Measurements from ENCODE around the gene NEDD4. TPM values are rescaled to one million over a fixed set of nuclear protein-coding genes. Genes with fewer than 3 reads are reported as not detected.

The NEDD4 gene
- total RNA-seq, 4 donors from 2014 or later, result 3.6 to 15.0 (median 14.4) TPM

GRCh38 chr15:55968923-55969322 lies 24.5 kb downstream of the NEDD4 start:
- no peaks in the 10 kb centered on the region for H3K4me1 ChIP-seq
- DNase-seq, result no peak
- in situ Hi-C loops (cut with MboI; ENCODE audit: low pct_ligation_motif_present in 1 of 4, low pct_unique_long_range_greater_than_20kb in 1 of 4, low sequenced_read_pairs in 3 of 4) (no loop called here), intact Hi-C loops (cut with DNase I; ENCODE audit: low total_unique reads) (no loop called here)
- no peak overlapping the region for H3K27ac ChIP-seq
- no peaks in the 10 kb centered on the region for H3K27me3 ChIP-seq
- WGBS, 2 donors (ENCODE audit: low coverage in 1 of 2), result 83 to 95% methylated on average over 1 to 4 of the region's 4 CpGs
- TF ChIP-seq EP300 (IDR thresholded peaks at IDR 0.05; ENCODE audit: low read depth), result no peak
- no peak for TF ChIP-seq POLR2AphosphoS5 (IDR thresholded peaks at IDR 0.05)
- TF ChIP-seq POLR2A (IDR thresholded peaks at IDR 0.05), result no peak
- no peak for TF ChIP-seq CTCF (IDR thresholded peaks at IDR 0.05)
- no peaks in the 10 kb centered on the region for H3K9me3 ChIP-seq
- no peaks in the 10 kb centered on the region for H3K36me3 ChIP-seq
- H3K4me3 ChIP-seq, result no peak overlapping the region

- no peaks in the 10 kb centered on the region for H3K27me3 ChIP-seq
- no peak for DNase-seq
- intact Hi-C loops (cut with DNase I; ENCODE audit: low total_unique reads), result no loop called here
- TF ChIP-seq CTCF (IDR thresholded peaks at IDR 0.05) (no peak), POLR2AphosphoS5 (IDR thresholded peaks at IDR 0.05) (no peak), EP300 (IDR thresholded peaks at IDR 0.05; ENCODE audit: low read depth) (no peak), POLR2A (IDR thresholded peaks at IDR 0.05) (no peak)
- no peaks in the 10 kb centered on the region for H3K36me3 ChIP-seq
- no peak overlapping the region for H3K27ac ChIP-seq
- no peak overlapping the region for H3K4me3 ChIP-seq
- no peaks in the 10 kb centered on the region for H3K4me1 ChIP-seq
- in situ Hi-C loops (cut with MboI; ENCODE audit: low pct_ligation_motif_present in 1 of 4, low pct_unique_long_range_greater_than_20kb in 1 of 4, low sequenced_read_pairs in 3 of 4), result no loop called here
- no peaks in the 10 kb centered on the region for H3K9me3 ChIP-seq
- WGBS, 2 donors (ENCODE audit: low coverage in 1 of 2), result 69 to 89% methylated on average over 2 to 3 of the region's 3 CpGs
These were observed 28.3 kb downstream of the NEDD4 start for GRCh38 chr15:55965091-55965490.

DNA sequence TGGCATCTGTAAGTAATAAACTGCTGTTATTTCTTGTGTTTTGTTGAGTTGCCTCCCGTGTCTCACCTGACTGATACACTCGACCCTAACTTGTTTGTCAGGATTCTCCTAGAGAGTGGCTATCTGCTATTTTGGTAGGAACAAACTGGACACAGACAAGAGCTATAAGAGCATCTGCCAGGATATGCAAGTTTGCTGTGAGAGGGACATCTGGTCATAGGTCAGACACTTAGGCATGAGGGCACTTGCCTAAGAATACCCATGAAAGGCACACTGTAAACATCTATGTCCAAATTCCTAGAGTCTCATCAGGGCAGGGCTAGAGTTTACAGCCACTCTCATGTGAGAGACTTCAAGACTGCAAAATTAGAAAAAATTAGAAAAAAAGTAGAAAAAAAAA lies 32.5 kb downstream of the NEDD4 start:
- in situ Hi-C loops (cut with MboI; ENCODE audit: low pct_ligation_motif_present in 1 of 4, low pct_unique_long_range_greater_than_20kb in 1 of 4, low sequenced_read_pairs in 3 of 4), result no loop called here
- H3K27ac ChIP-seq, result no peak overlapping the region
- WGBS, 2 donors (ENCODE audit: low coverage in 1 of 2), result 60 to 79% methylated on average over 2 of the region's 2 CpGs

DNA sequence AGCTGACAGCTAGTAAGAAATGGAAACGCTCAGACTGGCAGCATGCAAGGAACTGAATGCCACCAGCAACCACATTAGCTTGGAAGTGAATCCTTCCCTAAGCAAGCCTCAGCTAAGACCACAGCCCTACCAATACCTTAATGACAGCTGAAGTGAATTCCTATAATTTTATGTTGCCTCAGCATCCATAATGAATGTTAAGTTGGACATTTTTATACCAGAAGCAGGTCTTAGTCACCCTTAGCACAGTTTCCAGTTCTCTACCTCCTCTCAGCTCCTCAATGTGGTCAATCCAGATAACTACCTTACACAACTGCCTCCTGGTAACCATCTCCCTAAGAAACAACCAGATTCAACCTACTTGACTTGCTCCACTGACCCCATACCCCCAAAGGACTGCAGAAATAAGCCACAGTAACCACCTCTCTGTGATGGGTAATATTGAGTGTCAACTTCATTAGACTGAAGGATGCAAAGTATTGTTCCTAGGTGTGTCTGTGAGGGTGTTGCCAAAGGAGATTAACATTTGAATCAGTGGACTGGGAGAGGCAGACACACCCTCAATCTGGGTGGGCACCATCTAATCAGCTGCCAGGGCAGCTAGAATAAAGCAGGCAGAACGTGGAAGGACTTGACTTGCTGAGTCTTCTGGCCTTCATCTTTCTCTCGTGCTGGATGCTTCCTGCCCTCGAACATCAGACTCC lies 33.5 kb downstream of the NEDD4 start:
- Histone ChIP-seq H3K27me3 (no peaks in the 10 kb centered on the region), H3K4me3 (no peak overlapping the region), H3K36me3 (no peaks in the 10 kb centered on the region), H3K27ac (no peak overlapping the region), H3K4me1 (peaks cover 0 to 3% (median 0%) of the 10 kb centered on the region in 4 donors), H3K9me3 (no peaks in the 10 kb centered on the region)
- TF ChIP-seq POLR2A (IDR thresholded peaks at IDR 0.05), result no peak
- TF ChIP-seq POLR2AphosphoS5 (IDR thresholded peaks at IDR 0.05), result no peak
- no peak for TF ChIP-seq EP300 (IDR thresholded peaks at IDR 0.05; ENCODE audit: low read depth)
- no peak for TF ChIP-seq CTCF (IDR thresholded peaks at IDR 0.05)
- in situ Hi-C loops (cut with MboI; ENCODE audit: low pct_ligation_motif_present in 1 of 4, low pct_unique_long_range_greater_than_20kb in 1 of 4, low sequenced_read_pairs in 3 of 4), result no loop called here
- 62 to 93% methylated on average over 3 to 4 of the region's 4 CpGs for WGBS, 2 donors (ENCODE audit: low coverage in 1 of 2)
- intact Hi-C loops (cut with DNase I; ENCODE audit: low total_unique reads), result no loop called here
- DNase-seq, result no peak

More for the DNA sequence above, 32.5 kb downstream of the NEDD4 start:
- no peak for DNase-seq
- TF ChIP-seq EP300 (IDR thresholded peaks at IDR 0.05; ENCODE audit: low read depth) (no peak), POLR2AphosphoS5 (IDR thresholded peaks at IDR 0.05) (no peak), CTCF (IDR thresholded peaks at IDR 0.05) (no peak), POLR2A (IDR thresholded peaks at IDR 0.05) (no peak)
- H3K4me3 ChIP-seq, result no peak overlapping the region
- intact Hi-C loops (cut with DNase I; ENCODE audit: low total_unique reads), result no loop called here
- H3K27me3 ChIP-seq, result no peaks in the 10 kb centered on the region
- H3K36me3 ChIP-seq, result no peaks in the 10 kb centered on the region
- no peaks in the 10 kb centered on the region for H3K4me1 ChIP-seq
- H3K9me3 ChIP-seq, result no peaks in the 10 kb centered on the region
